AG04450 (cell line): ENCODE results near the gene SUN2. TPM values are rescaled to one million over a fixed set of nuclear protein-coding genes. Genes with fewer than 3 reads are reported as not detected.

Experiments used
- CTCF ChIA-PET: fragments of 300-600, 350-600 bp; formaldehyde crosslinking; extraction: SDS; loops from one replicate; lab custom pipeline; 2022; ENCODE audit warnings: antibody characterized with exemption, inconsistent platforms; lab: Charles Lee
- POLR2A ChIA-PET: fragments of 350-600 bp; formaldehyde crosslinking; extraction: SDS; loops from one replicate; lab custom pipeline; 2021; ENCODE audit warnings: antibody characterized with exemption, inconsistent platforms; lab: Yijun Ruan, JAX
- DNase-seq: peaks from one replicate; pipeline ENCODE4 v3.0.0-alpha.2; 2011; ENCODE audit warnings: low read depth, low spot score
- H3K27ac ChIP-seq: one replicate; pipeline ENCODE4 v1.5.1; 2012; ENCODE audit warnings: low read depth, low read length, control low read depth
- H3K27me3 ChIP-seq: one replicate; pipeline ENCODE4 v1.6.0; 2012; ENCODE audit warnings: low read length; ENCODE audit not compliant: control insufficient read depth, insufficient read depth
- H3K4me3 ChIP-seq: 2 replicates; pipeline ENCODE4 v1.5.1; 2011; ENCODE audit warnings: mild to moderate bottlenecking, low read depth, low read length, control low read depth
- H3K9me3 ChIP-seq: 2 replicates; pipeline ENCODE4 v1.5.1; 2012; ENCODE audit warnings: low read length; ENCODE audit not compliant: control insufficient read depth, insufficient read depth
- CTCF ChIP-seq: IDR thresholded peaks from 2 replicates; pipeline ENCODE4 v1.5.1; 2011; ENCODE audit warnings: low read depth, low read length, control low read depth, inconsistent platforms
- polyA plus RNA-seq: library from polyadenylated mRNA; depleted of rRNA; stranded (reverse); fragments of >200 nt; gene quantifications from 2 replicates; pipeline ENCODE4 v1.2.3, GENCODE V29; 2011

The SUN2 gene
- polyA plus RNA-seq, 1 experiment = 24.5 TPM

GRCh38 chr22:38716826-38717225 is 39.0 kb downstream of the SUN2 start:
- no peak overlapping the region for H3K4me3 ChIP-seq
- POLR2A ChIA-PET = no interaction called here
- no peak for TF ChIP-seq CTCF
- H3K9me3 ChIP-seq = no peaks in the 10 kb centered on the region
- H3K27me3 ChIP-seq = no peaks in the 10 kb centered on the region
- no peak overlapping the region for H3K27ac ChIP-seq
- no peak for DNase-seq
- CTCF ChIA-PET = interaction anchor here (1.8 kb wide), 1 partner anchor 10 kb away, joined by 6 read pairs; no protein-coding TSS in a partner anchor

- no peak for TF ChIP-seq CTCF
- no peak for DNase-seq
- CTCF ChIA-PET = interaction anchor here (1.8 kb wide), 1 partner anchor 9 kb away, joined by 6 read pairs; no protein-coding TSS in a partner anchor
- Histone ChIP-seq H3K27ac (no peak overlapping the region), H3K27me3 (no peaks in the 10 kb centered on the region), H3K9me3 (no peaks in the 10 kb centered on the region), H3K4me3 (no peak overlapping the region)
- POLR2A ChIA-PET = no interaction called here
Observed at GRCh38 chr22:38716271-38716670, 39.5 kb downstream of the SUN2 start.

- Histone ChIP-seq H3K27me3 (no peaks in the 10 kb centered on the region), H3K27ac (no peak overlapping the region), H3K9me3 (no peaks in the 10 kb centered on the region), H3K4me3 (no peak overlapping the region)
- no peak for TF ChIP-seq CTCF
- DNase-seq = no peak
- POLR2A ChIA-PET = no interaction called here
- CTCF ChIA-PET = interaction anchor here (2.5 kb wide), 1 partner anchor 9 kb away, joined by 11 read pairs; no protein-coding TSS in a partner anchor
Observed at GRCh38 chr22:38715852-38716251, 39.9 kb downstream of the SUN2 start.

GRCh38 chr22:38715176-38715764 is 40.5 kb downstream of the SUN2 start:
- CTCF ChIA-PET = interaction anchor here (2.5 kb wide), 1 partner anchor 10 kb away, joined by 11 read pairs; no protein-coding TSS in a partner anchor
- Histone ChIP-seq H3K27ac (no peak overlapping the region), H3K4me3 (no peak overlapping the region), H3K27me3 (no peaks in the 10 kb centered on the region), H3K9me3 (no peaks in the 10 kb centered on the region)
- DNase-seq = no peak
- TF ChIP-seq CTCF = no peak
- POLR2A ChIA-PET = no interaction called here

- no peak for DNase-seq
- CTCF ChIA-PET = interaction anchor here (2.5 kb wide), 1 partner anchor 11 kb away, joined by 11 read pairs; no protein-coding TSS in a partner anchor
- POLR2A ChIA-PET = no interaction called here
- Histone ChIP-seq H3K9me3 (no peaks in the 10 kb centered on the region), H3K27ac (no peak overlapping the region), H3K4me3 (no peak overlapping the region), H3K27me3 (no peaks in the 10 kb centered on the region)
- no peak for TF ChIP-seq CTCF
Observed at GRCh38 chr22:38713921-38714320, 41.9 kb downstream of the SUN2 start.
